GM21390 (cell line): Measurements from ENCODE around the gene ANKS4B.
"Not testable (repeated sequence)": the region's sequence is repeated elsewhere in the genome, so short reads cannot be mapped to it uniquely, and the experiment has no call there.

Source experiments
- ATAC-seq: cut with Tn5 transposase; IDR thresholded peaks from one replicate; pipeline ENCODE4 v1.9.1; 2021; ENCODE audit not compliant: unreplicated experiment

Gene ANKS4B

GRCh38 chr16:21233521-21234150 lies at the start of gene ANKS4B:
TSS of gene ANKS4B (plus strand) at chr16:21233699. CDS start at chr16:21233738, 39 bp downstream.
- no peak for ATAC-seq

- no peak for ATAC-seq
Observed at GRCh38 chr16:21183995-21184394, 49.5 kb upstream of the ANKS4B start.

GRCh38 chr16:21184834-21185233 lies 48.7 kb upstream of the ANKS4B start:
- no peak for ATAC-seq

GRCh38 chr16:21185659-21186325 lies 47.7 kb upstream of the ANKS4B start:
- ATAC-seq, result no peak

GRCh38 chr16:21186326-21186691 lies 47.2 kb upstream of the ANKS4B start:
- no peak for ATAC-seq

GRCh38 chr16:21189311-21189710 lies 44.2 kb upstream of the ANKS4B start:
- no peak for ATAC-seq

GRCh38 chr16:21190013-21190412 lies 43.5 kb upstream of the ANKS4B start:
- ATAC-seq, result no peak

GRCh38 chr16:21190599-21190998 lies 42.9 kb upstream of the ANKS4B start:
- ATAC-seq, result no peak

GRCh38 chr16:21192991-21193390 lies 40.5 kb upstream of the ANKS4B start:
- ATAC-seq, result no peak

- ATAC-seq, result no peak
Observed at GRCh38 chr16:21194771-21195301, 38.7 kb upstream of the ANKS4B start.

- not testable (repeated sequence) for ATAC-seq
Observed at GRCh38 chr16:21195330-21195729, 38.2 kb upstream of the ANKS4B start.

- ATAC-seq, result no peak
Observed at GRCh38 chr16:21197112-21197511, 36.4 kb upstream of the ANKS4B start.

- no peak for ATAC-seq
Observed at GRCh38 chr16:21197621-21198020, 35.9 kb upstream of the ANKS4B start.

- no peak for ATAC-seq
Observed at GRCh38 chr16:21199607-21200218, 33.8 kb upstream of the ANKS4B start.

GRCh38 chr16:21203155-21203797 lies 30.2 kb upstream of the ANKS4B start:
- no peak for ATAC-seq

- no peak for ATAC-seq
Observed at GRCh38 chr16:21205303-21205702, 28.2 kb upstream of the ANKS4B start.

GRCh38 chr16:21206550-21206949 lies 26.9 kb upstream of the ANKS4B start:
- ATAC-seq, result no peak

- no peak for ATAC-seq
Observed at GRCh38 chr16:21208446-21209230, 24.9 kb upstream of the ANKS4B start.

GRCh38 chr16:21211486-21211885 lies 22.0 kb upstream of the ANKS4B start, which contains the start of gene ZP2:
TSS of gene ZP2 (minus strand) at chr16:21211574. CDS start at chr16:21211547, 27 bp downstream.
- no peak for ATAC-seq

- no peak for ATAC-seq
Observed at GRCh38 chr16:21214086-21214485, 19.4 kb upstream of the ANKS4B start.

- ATAC-seq, result no peak
Observed at GRCh38 chr16:21217121-21217520, 16.4 kb upstream of the ANKS4B start.
